H1 (cell line): ENCODE data around the gene DAB2IP. TPM values are rescaled to one million over a fixed set of nuclear protein-coding genes. Genes with fewer than 3 reads are reported as not detected.

Source experiments
- CHD1 ChIP-seq: IDR thresholded peaks from 2 replicates; pipeline ENCODE4 v1.6.1; 2012; ENCODE audit warnings: low read depth, low read length, improper control_type of control experiment
- USF2 ChIP-seq: IDR thresholded peaks from 2 replicates; pipeline ENCODE4 v1.6.1; 2011; ENCODE audit warnings: low read length, improper control_type of control experiment
- polyA plus RNA-seq, 7 experiments: library from polyadenylated mRNA; depleted of rRNA in 3 of 7; stranded (reverse) in 5 of 7; unstranded in 2 of 7; fragments of >200 nt in 5 of 7; fragments of 200-250 nt in 2 of 7; gene quantifications; 1 replicate in 5 of 7; 2 replicates in 1 of 7; 4 replicates in 1 of 7; pipeline versions ENCODE4 v1.2.1 to v1.2.3, GENCODE V29; 2011 to 2013; ENCODE audit warnings: missing spikeins in 2 of 7, mixed read lengths in 2 of 7
- total RNA-seq: library from RNA; stranded (reverse); fragmentation: NEBNext Ultra II Directional; extraction: Animal tissue kit (Norgen Biotek cat#: 25700); gene quantifications from 2 replicates; pipeline ENCODE4 v1.2.1, GENCODE V29; 2021
- TF ChIP-seq, protein P1 (sequence below): fragments of 300-600 bp; sonication (generic); IDR thresholded peaks from 2 replicates; pipeline ENCODE4 v1.7.1; 2012; ENCODE audit warnings: low read length, moderate library complexity, mild to moderate bottlenecking, inconsistent platforms; ENCODE audit not compliant: insufficient replicate concordance

The DAB2IP gene
- total and polyA plus RNA-seq, 2 of the 8 experiments (the other 6 are each of a cell fraction or from before 2014, with no cell fraction given), result 19.7 to 39.5 TPM

DNA sequence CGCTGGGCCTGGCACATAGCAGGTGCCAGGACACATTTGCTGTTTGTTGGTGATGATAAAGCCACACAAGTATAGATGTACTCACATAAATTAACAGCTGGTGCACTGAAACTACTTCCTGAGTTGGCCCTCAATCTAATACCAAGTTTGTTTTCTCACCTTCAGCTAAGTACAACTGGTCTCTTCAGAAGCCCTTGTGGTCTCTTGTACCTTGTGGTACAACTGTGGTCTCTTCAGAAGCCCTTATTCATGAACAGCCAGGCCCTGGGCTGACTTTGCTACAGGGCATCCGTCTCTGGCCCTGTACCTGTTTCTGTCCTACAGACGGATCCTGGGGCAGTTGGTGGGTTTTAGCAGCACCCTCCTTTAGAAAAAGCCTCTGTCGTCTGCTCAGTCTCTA lies 81.5 kb downstream of the DAB2IP start (continued):
- TF ChIP-seq, protein P1, sequence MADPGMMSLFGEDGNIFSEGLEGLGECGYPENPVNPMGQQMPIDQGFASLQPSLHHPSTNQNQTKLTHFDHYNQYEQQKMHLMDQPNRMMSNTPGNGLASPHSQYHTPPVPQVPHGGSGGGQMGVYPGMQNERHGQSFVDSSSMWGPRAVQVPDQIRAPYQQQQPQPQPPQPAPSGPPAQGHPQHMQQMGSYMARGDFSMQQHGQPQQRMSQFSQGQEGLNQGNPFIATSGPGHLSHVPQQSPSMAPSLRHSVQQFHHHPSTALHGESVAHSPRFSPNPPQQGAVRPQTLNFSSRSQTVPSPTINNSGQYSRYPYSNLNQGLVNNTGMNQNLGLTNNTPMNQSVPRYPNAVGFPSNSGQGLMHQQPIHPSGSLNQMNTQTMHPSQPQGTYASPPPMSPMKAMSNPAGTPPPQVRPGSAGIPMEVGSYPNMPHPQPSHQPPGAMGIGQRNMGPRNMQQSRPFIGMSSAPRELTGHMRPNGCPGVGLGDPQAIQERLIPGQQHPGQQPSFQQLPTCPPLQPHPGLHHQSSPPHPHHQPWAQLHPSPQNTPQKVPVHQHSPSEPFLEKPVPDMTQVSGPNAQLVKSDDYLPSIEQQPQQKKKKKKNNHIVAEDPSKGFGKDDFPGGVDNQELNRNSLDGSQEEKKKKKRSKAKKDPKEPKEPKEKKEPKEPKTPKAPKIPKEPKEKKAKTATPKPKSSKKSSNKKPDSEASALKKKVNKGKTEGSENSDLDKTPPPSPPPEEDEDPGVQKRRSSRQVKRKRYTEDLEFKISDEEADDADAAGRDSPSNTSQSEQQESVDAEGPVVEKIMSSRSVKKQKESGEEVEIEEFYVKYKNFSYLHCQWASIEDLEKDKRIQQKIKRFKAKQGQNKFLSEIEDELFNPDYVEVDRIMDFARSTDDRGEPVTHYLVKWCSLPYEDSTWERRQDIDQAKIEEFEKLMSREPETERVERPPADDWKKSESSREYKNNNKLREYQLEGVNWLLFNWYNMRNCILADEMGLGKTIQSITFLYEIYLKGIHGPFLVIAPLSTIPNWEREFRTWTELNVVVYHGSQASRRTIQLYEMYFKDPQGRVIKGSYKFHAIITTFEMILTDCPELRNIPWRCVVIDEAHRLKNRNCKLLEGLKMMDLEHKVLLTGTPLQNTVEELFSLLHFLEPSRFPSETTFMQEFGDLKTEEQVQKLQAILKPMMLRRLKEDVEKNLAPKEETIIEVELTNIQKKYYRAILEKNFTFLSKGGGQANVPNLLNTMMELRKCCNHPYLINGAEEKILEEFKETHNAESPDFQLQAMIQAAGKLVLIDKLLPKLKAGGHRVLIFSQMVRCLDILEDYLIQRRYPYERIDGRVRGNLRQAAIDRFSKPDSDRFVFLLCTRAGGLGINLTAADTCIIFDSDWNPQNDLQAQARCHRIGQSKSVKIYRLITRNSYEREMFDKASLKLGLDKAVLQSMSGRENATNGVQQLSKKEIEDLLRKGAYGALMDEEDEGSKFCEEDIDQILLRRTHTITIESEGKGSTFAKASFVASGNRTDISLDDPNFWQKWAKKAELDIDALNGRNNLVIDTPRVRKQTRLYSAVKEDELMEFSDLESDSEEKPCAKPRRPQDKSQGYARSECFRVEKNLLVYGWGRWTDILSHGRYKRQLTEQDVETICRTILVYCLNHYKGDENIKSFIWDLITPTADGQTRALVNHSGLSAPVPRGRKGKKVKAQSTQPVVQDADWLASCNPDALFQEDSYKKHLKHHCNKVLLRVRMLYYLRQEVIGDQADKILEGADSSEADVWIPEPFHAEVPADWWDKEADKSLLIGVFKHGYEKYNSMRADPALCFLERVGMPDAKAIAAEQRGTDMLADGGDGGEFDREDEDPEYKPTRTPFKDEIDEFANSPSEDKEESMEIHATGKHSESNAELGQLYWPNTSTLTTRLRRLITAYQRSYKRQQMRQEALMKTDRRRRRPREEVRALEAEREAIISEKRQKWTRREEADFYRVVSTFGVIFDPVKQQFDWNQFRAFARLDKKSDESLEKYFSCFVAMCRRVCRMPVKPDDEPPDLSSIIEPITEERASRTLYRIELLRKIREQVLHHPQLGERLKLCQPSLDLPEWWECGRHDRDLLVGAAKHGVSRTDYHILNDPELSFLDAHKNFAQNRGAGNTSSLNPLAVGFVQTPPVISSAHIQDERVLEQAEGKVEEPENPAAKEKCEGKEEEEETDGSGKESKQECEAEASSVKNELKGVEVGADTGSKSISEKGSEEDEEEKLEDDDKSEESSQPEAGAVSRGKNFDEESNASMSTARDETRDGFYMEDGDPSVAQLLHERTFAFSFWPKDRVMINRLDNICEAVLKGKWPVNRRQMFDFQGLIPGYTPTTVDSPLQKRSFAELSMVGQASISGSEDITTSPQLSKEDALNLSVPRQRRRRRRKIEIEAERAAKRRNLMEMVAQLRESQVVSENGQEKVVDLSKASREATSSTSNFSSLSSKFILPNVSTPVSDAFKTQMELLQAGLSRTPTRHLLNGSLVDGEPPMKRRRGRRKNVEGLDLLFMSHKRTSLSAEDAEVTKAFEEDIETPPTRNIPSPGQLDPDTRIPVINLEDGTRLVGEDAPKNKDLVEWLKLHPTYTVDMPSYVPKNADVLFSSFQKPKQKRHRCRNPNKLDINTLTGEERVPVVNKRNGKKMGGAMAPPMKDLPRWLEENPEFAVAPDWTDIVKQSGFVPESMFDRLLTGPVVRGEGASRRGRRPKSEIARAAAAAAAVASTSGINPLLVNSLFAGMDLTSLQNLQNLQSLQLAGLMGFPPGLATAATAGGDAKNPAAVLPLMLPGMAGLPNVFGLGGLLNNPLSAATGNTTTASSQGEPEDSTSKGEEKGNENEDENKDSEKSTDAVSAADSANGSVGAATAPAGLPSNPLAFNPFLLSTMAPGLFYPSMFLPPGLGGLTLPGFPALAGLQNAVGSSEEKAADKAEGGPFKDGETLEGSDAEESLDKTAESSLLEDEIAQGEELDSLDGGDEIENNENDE, result no peak
- TF ChIP-seq CHD1 (no peak), USF2 (no peak)
